CD1c-positive myeloid dendritic cell (primary cell): Measurements from ENCODE around the gene FPR2.

ENCODE experiments used
- DNase-seq: peaks from one replicate; pipeline ENCODE4 v3.0.0-alpha.2; 2016; ENCODE audit errors: extremely low spot score

FPR2 gene

DNA sequence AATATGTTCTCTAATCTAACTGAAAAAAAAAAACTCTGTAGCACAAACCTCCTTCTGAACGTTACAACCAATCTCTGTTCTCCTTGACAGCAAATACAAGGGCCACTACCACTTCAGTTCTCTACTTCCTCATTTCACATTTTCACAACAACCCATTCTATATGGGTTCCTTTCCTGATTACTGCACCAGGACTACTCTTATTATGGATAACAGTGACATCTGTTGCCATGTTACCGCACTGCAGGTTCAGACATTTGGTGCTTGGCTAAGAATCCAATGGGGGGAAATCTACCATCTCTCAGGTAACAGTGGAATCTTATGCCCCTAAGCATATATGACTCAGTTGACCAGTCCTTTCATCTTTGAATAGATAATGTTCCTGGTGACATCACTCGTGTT lies 22.4 kb downstream of the FPR2 start:
- DNase-seq: peak; percentile 86

DNA sequence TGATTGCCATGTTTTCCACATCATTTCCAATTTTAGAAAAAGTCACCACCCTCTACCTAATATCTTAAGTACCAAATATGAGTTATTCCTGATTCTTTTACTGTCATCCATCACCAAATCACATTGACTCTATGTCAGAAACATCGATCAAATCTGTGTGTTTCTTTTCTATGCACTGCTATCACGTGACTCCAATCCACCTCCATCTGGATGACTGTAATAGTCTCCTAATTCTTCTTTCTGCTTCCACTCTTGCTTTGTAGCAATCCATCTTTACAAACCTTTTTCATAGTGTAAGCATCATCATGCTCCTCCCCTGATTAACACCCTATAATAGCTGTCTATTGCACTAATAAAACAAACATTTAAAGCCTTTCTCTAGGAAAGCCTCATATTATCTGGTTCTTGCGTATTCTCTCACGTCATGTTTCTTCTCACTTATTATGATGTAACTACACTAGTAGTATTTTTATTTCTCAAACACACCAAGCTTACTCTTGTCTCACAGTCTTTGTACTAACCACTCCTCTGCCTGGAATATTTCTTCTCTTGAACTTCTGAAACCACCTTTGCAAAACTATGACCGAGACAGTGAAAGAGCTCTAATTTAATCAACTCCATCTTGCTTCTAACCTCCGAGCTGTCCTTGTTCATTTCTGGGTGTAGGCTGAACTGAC lies 23.3 kb downstream of the FPR2 start:
- no peak for DNase-seq

DNA sequence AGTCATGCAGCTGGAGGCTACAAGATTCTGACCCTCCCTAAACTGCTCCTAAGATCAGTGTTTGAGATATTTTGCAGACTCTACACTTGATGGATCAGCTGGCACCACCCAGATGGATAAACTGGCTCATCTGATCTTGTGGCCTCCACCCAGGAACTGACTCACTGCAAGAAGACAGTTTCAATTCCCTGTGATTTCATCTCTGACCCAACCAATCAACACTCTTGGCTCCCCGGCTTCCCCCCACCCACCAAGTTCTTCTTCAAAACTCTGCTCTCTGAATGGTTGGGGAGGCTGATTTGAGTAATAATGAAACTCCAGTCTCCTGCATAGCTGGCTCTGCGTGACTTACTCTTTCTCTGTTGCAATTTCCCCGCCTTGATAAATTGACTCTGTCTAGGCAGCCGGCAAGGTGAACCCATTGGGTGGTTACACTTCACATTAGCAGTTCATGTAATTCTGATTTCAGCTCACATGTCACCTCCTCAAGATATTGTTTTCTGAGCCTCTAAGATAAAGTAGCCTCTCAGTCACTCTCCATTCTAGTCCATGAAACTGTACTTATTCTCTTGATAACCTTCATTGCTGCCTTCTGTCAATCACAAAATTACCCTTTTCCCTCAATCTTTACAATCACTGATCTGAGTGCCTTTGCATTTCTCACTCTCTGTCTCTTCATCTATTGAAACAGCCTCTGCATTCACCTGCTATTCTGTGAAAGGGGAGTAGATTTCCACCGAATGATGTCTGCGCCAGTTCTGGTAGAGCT lies 24.1 kb downstream of the FPR2 start:
- peak; percentile 98 for DNase-seq

DNA sequence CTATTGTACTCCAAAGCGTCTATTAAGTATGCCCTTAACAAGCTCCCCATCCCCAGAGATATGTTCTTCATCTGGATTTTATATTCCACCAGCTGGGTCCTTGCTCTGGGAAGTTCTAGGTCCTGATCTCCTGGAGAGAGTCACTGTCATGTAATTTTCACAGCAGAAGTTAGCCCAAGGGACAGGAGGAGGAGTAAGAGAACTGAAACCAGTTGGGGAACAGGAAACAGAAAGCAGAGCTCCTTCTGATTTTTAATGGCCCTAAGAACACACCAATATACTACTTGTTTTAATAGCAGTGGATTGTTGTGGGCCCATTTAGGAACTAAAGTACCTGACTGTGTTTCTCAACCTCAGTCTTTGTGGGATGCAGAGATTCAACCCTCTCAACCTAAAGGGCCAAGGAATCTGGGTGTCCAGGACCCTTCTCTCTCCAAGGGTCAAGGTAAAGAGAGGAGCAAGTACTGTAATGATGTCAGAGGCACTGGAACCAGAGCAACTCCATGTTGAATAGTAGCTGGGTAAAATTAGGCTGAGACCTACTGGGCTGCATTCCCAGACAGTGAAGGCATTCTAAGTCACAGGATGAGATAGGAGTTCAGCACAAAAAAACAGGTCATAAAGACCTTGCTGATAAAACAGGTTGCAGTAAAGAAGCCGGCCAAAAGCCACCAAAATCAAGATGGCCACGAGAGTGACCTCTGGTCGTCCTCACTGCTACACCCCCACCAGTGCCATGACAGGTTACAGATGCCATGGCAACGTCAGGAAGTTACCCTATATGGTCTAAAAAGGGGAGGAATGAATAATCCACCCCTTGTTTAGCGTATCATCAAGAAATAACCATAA lies 25.9 kb downstream of the FPR2 start:
- peak; percentile 84 for DNase-seq

DNA sequence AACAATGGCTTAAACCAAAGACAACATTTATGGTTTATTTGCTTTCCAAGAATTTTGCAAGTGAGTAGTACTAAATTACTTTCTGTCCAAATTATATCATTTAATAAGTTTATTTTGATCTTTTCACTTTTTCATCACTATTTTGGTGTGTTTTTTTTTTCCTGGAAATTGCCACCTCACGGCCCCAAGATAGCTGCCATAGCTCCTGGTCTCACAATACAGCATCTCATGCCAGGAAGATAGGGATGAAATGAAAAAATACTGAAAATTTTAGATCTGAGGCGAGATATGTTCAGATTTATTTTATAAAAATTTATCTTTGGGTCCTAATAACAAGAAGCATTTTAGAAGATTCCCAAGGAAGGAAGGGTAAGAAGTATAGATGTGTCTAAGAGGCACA lies 27.0 kb downstream of the FPR2 start:
- no peak for DNase-seq

DNA sequence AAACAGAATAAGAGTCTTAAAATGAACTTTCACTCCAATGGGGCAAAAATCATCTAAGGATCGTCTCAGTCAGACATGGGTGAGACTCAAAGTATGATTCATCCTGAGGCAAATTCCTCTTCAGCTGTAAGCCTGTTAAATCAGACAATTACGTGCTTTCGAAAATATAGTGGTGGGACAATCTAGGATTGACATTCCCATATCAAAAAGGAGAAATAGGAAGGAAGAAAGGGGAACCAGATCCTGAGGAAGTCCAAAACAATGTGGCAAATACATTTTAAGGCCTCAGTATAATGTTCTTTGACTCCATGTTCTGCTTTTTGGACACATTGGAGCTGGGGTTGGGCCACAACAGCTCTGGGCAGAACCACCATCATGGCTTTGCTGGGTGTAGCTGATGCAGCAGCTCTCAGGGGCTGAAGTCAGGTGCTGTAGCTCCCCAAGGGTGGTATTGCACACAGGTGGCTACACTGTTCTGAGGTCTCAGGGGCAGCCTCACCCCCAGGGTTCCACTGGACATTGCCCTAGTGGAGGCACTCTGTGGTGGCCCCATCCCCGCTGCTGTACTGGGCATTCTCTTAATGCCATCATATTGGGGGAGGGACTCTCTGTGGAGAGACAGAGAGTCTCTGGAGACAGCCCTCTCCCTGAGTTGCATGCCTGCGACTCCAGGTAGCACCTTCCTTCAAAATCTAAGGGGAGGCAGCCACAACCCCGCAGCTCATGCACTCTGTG lies 28.2 kb downstream of the FPR2 start:
- DNase-seq: peak; percentile 87

DNA sequence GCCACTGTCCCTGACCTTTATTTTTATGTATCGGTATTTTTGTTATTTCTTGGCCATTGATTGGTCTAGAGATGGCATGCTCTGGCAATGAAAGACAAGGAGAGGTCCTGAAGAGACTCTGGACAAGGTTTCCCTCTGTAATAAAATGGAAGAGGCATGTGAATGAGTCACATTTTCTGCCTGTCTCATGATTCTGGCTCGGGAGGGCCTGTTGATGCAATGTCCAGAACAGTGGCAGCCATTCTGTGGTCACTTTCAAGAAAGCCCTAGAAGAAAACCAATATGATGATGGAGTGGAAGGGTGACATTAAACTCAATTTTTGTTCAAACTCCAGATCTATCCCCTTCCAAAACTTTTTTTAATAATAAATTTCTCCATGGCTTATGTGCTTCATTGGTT lies 32.0 kb downstream of the FPR2 start:
- DNase-seq: no peak

DNA sequence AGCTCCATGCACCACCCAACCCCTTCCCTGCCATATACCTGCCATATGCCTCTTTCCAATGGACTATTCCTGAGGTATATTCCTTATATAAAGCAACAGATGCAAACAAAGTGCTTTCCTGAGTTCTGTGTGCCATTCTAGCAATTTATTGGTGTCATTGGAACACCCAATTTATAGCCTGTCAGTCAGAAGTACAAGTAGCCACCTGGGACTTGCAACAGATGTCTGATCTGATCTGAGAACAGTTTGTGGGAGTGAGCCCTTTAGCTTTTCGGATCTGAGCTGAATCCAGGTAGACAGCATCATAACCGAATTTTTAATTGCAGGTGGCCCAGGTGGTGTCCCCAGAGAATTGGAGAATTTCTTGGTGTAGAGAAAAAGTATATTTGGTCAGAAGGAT lies 33.0 kb downstream of the FPR2 start:
- DNase-seq: no peak

DNA sequence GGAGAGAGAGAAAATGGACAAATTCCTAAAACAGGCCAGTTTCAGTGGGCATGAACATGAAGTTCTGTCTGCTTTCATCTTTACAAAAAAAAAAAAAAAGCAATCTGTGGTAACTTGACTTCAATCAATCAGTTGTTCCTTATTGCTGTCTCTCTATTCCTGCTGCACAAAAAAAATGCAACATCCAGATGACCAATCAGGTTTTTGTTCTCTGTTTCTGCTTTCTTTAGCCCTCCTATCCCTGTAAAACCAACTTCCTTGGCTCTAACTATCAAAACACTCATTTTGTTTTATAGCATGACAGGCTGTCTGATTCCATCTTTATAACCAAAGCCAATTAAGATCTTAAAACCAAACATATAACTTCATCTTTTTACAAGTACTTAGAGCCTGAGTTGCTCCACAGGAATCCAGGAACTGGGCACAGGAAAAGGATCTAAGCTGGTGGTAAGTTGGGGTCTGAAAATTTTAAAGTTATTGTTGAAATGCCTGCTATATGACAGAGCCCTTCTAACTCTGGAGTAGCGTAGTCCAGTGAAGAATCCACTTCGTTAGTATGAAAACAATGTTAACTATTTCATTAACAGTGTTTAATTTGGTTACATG lies 34.0 kb downstream of the FPR2 start, which contains the start of gene FPR3:
FPR3 (plus strand) TSS at position 273 of the 606 bp plus-strand sequence. CDS start 28,592 bp downstream, outside the sequence.
- peak; percentile 72 for DNase-seq

DNA sequence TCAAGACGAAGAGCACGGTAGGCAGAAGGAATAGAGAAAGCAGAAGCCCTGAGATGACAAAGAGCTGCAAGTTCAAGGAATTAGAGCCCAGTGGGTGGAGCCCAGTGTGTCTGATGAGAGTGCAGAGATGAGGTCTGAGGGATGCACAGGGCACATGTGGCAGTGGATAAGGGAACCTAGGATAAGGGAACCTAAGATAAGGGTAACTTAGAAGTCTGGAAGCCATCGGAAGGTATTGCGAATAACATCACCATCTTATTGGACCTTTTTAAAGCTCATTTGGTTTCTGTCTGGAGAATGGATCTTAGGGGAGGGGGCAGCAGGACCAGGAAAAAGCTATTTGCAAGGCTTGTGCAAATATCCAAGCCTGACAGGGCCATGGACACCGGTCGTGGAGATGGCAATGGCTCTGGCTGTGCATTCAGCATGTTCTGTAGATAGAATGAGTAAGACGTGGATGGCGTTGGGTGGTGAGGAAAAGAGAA lies 35.3 kb downstream of the FPR2 start:
- DNase-seq: peak; percentile 90

DNA sequence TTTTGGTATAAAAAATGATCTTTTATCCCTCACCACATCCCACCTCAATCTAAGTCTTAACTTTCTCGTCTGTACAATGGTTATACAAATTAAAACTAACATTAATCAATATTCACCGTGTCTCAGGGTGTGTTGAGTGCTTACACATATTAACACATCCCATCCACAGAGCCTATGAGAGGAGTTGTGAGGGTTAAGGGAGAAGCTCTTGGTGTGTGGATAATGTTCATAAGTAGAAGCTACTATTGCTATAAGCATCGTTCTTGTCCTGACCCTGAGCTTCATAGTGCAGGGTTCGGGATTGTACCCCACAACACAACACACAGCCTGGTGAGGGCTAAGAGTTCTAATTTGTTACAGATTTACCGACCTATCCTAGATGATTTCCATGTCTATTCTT lies 36.5 kb downstream of the FPR2 start:
- DNase-seq: no peak

DNA sequence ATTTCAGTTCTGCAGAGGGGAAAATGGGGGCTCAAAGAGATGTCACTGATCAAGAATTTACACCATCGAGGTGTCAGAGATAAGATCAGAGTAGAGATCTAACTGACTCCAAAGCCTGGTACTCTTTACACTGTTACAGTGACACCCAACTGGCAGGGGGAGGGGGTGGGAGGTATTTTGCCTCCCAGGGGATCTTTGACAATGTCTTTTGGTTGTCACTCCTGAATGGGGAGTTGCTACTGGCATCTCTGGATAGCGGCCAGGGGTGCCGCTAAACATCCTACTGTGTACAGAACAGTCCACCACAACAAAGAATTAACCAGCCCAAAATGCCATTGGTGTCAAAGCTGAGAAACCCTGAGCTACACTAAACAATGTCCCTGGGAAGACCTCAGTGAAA lies 37.1 kb downstream of the FPR2 start:
- no peak for DNase-seq

DNA sequence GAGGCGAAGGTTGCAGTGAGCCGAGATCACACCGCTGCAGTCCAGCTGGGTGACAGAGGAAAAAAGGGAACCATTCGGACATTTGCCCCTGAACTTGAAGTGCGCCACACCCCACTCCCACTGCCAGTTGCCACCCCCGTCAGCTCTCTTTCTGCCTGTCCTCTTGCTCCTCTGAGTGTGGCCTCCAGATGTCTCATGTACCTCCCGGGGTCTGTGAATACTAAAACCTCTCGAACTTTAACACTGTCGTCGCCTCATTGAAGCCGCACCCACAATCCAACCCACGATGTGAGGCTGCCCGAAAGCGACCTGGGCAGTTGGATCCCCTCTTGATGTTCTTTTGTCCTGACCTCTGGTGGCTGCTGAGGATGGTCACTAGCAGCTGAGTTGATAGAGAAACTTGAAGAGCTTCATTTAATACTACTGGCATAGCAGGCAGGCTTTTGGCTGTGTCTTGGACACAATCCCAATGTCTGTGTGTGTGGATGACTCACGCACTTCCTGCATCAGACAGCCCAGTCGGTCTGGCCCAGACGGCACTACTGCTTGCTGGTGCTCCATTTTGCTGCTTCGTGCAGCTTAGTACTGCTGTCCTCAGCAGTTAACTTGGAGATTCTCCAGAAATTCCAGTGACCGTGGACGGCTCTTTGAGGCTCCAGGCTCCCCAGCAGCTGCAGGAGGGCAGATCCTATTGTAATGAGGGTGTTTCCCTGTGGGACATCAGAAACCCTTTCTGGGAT lies 38.2 kb downstream of the FPR2 start:
- DNase-seq: peak; percentile 89

DNA sequence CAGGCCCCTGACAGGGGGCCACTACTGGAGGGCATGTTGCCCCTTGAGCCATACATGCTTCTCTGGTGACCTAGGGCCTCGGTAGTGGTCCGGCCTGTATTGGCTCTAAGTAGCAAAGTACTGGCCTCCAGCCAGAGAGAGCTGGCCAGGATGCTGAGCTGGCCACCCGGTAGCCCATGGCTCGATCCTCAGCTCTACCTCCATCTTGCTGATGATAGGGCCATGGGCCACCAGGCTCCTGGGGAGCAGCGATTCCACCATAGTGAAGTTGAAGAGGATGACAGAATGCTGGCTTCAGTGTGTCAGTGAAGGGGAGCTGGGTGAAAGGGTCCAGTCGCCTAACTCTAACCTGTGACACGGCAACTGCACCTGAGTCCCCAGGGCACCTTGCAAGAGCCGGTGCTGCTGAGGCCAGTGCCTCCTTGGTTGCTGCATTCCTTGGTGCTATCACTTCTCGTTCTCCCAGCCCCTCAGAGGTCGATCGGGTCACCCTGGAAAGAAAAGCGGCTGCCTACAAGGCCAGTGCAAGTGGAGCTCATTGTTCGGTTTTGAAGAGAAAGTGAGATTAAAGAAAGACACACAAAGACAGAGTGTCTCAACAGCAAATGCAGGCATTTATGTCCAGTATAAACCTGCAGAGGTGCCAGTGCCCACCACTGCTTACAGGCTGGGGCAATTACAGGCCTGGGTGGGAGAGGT lies 38.9 kb downstream of the FPR2 start:
- no peak for DNase-seq

DNA sequence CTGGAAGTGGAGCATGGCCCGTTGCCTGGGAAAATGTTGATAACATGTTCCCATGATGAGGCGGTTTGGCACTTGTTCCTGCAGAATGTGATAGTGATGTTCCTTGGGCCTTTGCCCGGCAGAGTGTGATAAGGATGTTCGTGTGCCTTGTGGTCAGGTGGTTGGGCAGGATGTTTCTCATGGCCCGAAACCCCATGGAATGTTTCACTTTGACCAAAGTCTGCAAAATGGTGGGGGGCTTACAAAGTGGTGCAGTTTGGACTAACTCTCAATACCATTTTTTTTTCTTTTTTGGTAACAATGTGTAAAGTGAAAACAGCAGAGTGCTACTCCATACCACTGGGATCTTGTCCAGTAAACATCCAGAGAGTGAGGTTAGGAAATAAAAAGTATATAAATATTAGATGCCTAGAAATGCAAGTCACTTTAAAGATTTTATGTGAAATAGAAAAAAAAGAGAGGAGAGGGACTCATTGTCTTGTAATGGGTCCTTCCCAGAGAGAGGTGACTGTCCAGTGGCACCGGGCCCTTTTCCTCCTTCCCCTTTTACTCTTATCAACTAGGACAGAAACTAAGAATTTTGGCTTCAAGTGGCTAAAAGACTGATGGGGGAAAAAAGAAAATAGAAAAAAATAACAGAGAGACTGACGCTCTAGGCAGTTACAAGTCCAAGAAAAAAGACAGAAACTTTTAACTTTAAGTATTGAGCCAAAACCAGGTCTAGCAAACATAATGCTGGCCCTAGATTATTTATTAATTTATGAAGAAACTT lies 39.7 kb downstream of the FPR2 start:
- no peak for DNase-seq

DNA sequence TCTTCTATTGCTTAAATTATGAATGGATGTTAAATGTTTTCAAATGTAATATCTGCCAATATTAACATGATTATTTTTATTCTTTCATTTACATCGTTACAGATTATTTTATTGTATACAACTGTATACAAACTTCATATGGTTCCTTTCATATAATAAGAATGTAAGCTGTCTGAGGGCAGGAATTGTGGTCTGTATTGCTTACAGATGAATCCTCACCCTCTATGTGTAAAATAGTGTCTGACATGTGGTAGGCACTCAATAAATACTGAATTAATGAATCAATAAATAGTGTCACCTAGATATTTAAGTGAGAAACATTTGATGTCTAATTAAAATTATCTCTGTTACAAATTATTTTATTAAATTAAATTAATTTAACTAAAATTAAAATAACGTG lies 41.8 kb downstream of the FPR2 start:
- no peak for DNase-seq

DNA sequence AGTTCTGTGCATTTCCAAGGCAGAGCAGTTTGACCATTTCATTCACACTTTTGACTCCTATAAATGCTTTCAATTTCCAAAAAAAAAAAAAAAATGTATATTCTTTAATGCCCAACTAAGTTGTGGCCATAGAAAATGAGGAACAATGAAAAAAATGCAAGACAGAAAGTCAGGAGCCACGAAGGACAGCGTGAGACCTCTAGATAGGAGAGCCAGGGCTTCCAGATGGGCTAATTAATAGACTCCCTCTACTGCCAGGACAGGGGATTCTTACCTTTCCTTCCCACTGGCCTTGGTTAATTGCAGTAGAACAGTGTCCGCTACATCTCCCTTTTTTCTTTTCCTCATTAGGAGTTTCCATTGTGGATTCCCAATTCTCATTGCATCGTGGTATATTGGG lies 42.5 kb downstream of the FPR2 start:
- peak; percentile 64 for DNase-seq

DNA sequence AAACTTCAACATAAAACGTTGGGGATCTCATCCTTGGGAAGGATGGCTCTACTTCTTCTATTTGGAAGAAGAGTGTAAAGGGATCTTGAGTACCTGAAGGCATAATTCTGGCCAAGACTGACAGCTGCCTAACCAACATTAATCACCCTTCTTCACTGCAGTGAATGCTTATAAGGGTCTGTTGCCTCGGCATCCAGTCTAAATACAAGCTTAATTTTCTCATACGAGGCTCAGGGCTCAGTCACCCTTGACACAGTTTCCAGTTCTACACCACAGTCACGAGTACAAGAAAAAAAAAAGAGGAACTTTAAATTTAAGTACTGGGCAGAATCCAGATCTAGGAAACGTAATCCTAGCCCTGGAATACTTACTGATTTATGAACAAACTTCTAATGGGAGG lies 43.0 kb downstream of the FPR2 start:
- DNase-seq: peak; percentile 90

DNA sequence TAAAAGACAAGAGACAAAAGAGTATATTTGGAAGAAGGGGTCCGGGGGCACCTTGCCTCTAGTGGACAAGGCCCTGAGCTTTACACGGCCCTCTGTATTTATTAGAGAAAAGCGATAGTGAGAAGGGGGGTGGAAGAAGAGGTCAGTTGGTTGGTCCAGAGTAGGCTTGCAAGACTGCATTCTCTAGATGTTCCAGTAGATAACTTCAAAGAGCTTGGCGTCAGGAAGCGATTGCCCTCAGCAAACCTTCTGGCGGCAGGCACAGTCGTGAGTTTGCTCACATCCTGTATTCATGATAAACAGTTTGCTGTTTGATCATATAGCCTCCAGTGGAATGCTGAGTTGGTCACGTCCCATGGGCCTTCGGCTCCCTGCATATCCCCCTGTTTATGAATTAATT lies 43.8 kb downstream of the FPR2 start:
- DNase-seq: peak; percentile 47
